NCI-H748 (cell line): ENCODE results near the gene SEC61A1.
A peak's percentile ranks its signal among the peaks of the same experiment; 100 is the strongest.

Experiments
- DNase-seq: peaks from one replicate; lab custom pipeline; 2025; ENCODE audit not compliant: unreplicated experiment; lab: John Stamatoyannopoulos, UW

The SEC61A1 gene

DNA sequence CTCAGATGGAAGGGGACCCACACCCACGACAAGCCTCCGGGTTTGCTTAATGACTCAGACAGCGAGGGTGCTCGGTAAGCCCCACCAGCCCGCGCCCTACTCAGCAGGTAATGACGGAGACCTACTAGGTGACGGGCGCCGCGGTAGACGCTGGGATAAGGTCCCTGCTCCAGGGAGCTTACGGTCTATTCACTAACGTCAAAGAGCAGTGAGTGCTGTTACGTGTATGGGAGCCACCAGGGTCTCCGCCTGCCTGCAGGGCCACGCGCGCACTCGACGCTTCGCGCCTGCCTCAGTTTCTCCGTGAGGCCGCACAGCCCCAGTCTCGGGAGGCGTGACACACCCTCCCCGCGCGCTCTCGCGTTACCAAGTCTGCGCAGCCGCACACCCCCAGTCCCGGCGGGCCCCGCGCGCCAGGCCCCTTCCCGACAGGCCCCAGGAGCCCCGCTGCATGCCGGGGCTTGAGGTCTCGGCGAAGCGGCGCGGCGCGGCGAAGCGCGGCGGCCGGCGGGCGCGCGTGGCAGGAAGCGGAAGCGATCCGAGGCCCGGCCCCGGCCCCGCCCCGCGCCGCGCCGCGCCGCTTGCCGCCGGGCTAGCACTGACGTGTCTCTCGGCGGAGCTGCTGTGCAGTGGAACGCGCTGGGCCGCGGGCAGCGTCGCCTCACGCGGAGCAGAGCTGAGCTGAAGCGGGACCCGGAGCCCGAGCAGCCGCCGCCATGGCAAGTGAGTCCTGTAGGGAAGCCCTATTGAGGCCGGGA is at the start of gene SEC61A1:
SEC61A1 (plus strand) TSS at position 601 of the 758 bp plus-strand sequence; CDS start at position 717, 116 bp downstream.
- peak; percentile 92 for DNase-seq

DNA sequence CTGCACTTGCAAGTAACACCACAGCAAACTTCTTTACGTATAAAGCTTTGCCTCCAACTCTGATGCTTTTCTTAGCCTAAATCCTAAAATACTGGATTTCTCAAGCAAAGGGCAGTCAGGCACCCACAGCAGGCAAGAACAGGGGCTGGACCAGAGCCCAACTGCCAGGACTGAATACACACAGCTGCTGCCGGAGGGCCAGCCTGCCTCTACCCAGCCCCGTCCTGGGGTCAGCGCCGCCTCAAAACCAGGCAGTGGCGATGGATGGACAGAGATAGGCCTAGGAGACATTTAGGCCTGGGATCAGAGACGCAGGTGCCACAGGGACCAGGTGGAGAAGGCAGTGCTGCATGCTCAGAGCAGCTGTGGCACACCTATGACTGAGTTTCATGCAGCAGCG is 47.6 kb upstream of the SEC61A1 start:
- no peak for DNase-seq

GRCh38 chr3:128006061-128007032 is 45.9 kb upstream of the SEC61A1 start:
- no peak for DNase-seq

- no peak for DNase-seq
Measured at GRCh38 chr3:128007033-128007424, 45.2 kb upstream of the SEC61A1 start.

GRCh38 chr3:128009952-128010846 is 42.0 kb upstream of the SEC61A1 start:
- DNase-seq, result no peak

DNA sequence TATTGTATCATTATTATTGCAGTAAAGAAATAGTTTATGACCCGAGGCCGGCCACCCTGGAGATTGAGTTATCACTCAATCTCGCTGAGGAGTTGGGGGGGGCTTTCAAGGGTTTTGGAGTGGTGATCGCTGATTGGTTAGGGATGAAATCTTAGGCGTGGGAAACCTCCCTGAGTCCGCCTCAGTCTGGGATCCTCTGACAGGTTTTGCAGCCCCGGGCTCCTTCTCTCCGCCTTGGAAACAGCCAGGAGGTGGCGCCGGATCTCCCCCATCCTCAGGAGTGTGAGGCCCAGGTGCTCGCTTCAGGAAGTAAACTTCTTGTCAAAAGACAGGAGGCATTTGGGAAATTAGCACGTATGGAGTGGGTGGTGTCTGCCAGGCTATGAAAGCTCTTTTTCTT is 41.1 kb upstream of the SEC61A1 start:
- peak; percentile 38 for DNase-seq

GRCh38 chr3:128012050-128012449 is 40.2 kb upstream of the SEC61A1 start:
- no peak for DNase-seq

DNA sequence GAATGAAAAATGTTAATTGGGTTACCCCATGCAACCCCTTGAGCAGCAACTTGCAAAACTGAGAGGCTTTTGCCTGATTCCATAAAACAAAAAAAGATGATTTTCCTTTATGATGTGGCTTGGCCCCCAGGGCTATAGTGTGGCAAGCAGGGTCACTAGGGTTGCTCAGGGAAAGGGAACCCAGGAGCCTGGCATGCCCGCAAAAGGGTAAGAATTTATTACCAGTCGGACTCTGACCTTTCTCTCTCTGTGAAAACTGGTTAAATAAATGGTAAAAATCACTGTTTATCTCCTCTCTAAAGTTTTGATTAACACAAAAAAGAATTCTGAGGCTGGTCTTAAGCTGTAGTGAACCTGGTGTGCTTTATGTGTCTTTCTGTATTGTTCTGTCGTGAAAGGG is 37.7 kb upstream of the SEC61A1 start:
- DNase-seq, result no peak

DNA sequence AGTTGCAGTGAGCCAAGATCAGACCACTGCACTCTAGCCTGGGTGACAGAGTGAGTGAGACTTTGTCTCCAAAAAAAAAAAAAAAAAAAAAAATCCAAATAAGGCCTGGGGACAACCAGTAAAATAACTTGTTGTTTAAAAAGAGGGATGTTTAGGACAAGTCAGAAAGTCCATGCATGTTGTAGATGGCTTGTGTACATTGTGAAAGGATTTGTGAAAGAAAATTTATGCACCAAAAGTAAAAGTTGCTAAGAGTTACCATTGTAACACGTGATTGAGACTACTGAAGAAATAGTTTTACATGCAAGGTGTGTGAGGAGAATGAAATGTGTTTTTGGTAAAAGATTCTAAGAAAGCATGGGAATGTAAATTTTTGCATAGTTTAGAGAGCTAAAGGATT is 35.7 kb upstream of the SEC61A1 start:
- DNase-seq, result no peak

GRCh38 chr3:128021768-128022372 is 30.4 kb upstream of the SEC61A1 start:
- DNase-seq, result no peak

DNA sequence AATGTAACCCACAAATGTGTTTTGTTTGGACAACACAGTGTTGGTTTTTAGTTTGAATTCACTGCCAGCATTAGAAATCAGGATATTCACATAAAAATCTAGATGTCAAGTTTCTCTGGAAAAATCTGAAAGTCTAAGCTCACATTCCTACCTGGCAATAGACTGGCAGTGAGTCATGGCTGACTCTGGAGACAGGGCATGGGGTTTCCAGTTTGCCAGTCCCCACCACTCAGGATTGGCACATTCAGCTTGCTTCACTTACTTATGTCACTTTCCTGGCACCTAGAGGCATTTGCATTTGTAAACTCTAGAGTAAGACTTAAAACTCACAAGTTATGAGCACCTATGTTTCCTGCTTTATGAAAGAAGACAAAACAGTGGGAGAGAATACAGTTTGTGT is 19.1 kb upstream of the SEC61A1 start:
- DNase-seq, result no peak

DNA sequence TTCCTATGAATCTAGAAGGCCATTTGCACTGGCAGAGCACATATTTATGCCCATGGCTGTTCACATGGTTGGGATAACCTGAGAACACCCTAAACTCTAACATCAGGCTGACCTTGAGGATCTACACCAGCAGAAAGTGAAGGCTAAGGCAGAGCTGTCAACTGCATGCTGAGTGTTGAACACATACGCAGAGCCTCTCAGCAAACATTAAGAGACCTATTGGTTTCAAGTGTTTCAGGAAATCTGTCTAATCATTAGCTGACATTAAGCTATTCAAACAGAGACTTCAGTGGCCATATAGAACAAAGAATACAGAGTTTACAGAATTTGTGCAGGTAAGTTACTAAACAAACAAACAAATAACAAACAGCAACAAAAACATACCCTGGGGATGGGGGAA is 16.1 kb upstream of the SEC61A1 start:
- peak; percentile 15 for DNase-seq

DNA sequence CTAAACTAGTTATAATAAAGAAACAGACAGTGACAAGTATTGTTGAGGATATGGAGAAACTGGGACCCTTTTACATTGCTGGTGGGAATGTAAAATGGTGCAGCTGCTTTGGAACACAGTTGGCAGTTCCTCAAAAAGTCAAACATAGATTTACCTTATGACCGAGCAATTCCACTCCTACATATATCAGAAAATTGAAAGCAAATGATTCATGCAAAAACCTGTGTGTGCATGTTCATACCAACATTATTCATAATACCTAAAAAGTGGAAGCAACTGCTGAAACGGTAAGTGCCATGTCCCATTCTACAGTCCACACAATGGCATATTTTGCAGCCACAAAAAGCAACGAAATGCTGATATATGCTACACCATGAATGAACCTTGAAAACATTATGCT is 12.2 kb upstream of the SEC61A1 start:
- no peak for DNase-seq

- no peak for DNase-seq
Measured at GRCh38 chr3:128040660-128041059, 11.6 kb upstream of the SEC61A1 start.

- DNase-seq, result no peak
Measured at GRCh38 chr3:128041344-128041743, 10.9 kb upstream of the SEC61A1 start.

GRCh38 chr3:128050597-128050996 is 1.6 kb upstream of the SEC61A1 start:
- no peak for DNase-seq

DNA sequence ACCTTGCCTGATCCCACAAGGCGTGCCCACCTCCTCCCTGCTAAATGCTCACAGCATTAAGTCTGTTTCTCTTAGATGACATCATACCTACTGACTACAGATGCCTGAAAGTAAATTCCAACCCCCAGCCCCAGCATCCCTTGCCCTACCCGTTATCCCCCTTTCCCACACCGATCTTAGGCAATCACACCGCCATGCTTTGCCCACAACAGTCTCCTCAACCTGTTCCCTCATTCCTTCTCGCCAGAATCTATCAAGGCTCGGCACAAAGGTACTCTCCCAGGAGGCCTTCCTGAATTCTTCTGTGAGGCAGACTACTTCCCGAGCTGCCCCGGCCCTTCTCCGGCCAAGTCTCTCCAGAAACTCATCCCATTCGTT is 789 bp upstream of the SEC61A1 start:
- peak; percentile 44 for DNase-seq

- peak; percentile 8 for DNase-seq
Measured at GRCh38 chr3:128052595-128053351, 536 bp downstream of the SEC61A1 start.

DNA sequence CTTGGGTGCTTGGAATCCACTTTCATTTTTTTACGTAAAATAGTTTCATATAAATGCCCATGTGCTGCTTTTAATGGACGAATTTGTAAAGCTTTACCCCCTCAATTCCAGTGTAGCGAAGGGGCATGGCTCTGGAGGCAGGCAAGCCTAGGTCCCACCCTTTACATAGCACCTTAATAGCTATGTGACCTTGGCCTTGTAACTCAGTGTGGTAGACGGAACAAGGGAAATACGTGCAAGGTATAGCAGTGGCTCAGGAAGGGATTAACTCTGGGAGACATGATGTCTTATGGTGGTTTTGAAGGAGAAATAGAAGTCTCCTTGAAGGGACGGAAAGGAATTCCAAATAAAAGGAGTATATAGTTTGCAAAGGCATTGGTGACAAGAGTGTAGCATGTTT is 1.4 kb downstream of the SEC61A1 start:
- DNase-seq, result no peak

GRCh38 chr3:128054367-128054766 is 2.1 kb downstream of the SEC61A1 start:
- DNase-seq, result no peak
